WTC11 (cell line): ENCODE results near the gene GPRC5B. TPM values are rescaled to one million over a fixed set of nuclear protein-coding genes. Genes with fewer than 3 reads are reported as not detected.

Experiments
- ATAC-seq: fragments of 200-7000 bp; cut with Tn5 transposase; 2 replicates; pipeline ENCODE4 v1.10.0; 2021; ENCODE audit warnings: mild to moderate bottlenecking, moderate library complexity
- CTCF ChIA-PET: fragments of 300-600 bp; sonication (Branson Sonifier 250); formaldehyde crosslinking; loops from one replicate; lab custom pipeline; 2021; ENCODE audit warnings: antibody characterized with exemption; lab: Charles Lee
- POLR2A ChIA-PET: fragments of 350-600 bp; sonication (Branson Sonifier 250); formaldehyde crosslinking; loops from one replicate; lab custom pipeline; 2021; ENCODE audit warnings: antibody characterized with exemption; lab: Charles Lee
- DNase-seq: peaks from one replicate; pipeline ENCODE4 v3.0.0; 2021; ENCODE audit warnings: low spot score
- H3K27ac Mint-ChIP-seq: 2 replicates; pipeline ENCODE4 v1.8.0; 2021; ENCODE audit warnings: mixed read lengths
- H3K27me3 Mint-ChIP-seq: 2 replicates; pipeline ENCODE4 v1.8.0; 2021; ENCODE audit warnings: low read depth, mild to moderate bottlenecking, moderate library complexity, mixed read lengths
- H3K36me3 Mint-ChIP-seq: 2 replicates; pipeline ENCODE4 v1.8.0; 2021; ENCODE audit warnings: mixed read lengths
- H3K4me1 Mint-ChIP-seq: 2 replicates; pipeline ENCODE4 v1.8.0; 2022; ENCODE audit warnings: mixed read lengths
- H3K4me3 Mint-ChIP-seq: 2 replicates; pipeline ENCODE4 v1.8.0; 2021; ENCODE audit warnings: mild to moderate bottlenecking, moderate library complexity, mixed read lengths
- H3K9me3 Mint-ChIP-seq: 2 replicates; pipeline ENCODE4 v1.8.0; 2021; ENCODE audit warnings: mixed read lengths
- ATF1 ChIP-seq: sonication (generic); formaldehyde crosslinking; IDR thresholded peaks from 2 replicates; pipeline ENCODE4 v1.8.1; 2023; ENCODE audit warnings: mild to moderate bottlenecking, moderate library complexity, missing genetic modification reagents
- E2F5 ChIP-seq: sonication (generic); formaldehyde crosslinking; IDR thresholded peaks from 2 replicates; pipeline ENCODE4 v1.8.1; 2022; ENCODE audit warnings: mild to moderate bottlenecking, moderate library complexity, missing genetic modification reagents
- ESRRA ChIP-seq: sonication (generic); formaldehyde crosslinking; IDR thresholded peaks from 2 replicates; pipeline ENCODE4 v1.8.1; 2022; ENCODE audit warnings: mild to moderate bottlenecking, missing genetic modification reagents, borderline replicate concordance
- ETV6 ChIP-seq: sonication (generic); formaldehyde crosslinking; IDR thresholded peaks from 2 replicates; pipeline ENCODE4 v1.8.1; 2022; ENCODE audit warnings: mild to moderate bottlenecking, missing genetic modification reagents
- FOXJ3 ChIP-seq: sonication (generic); formaldehyde crosslinking; IDR thresholded peaks from 2 replicates; pipeline ENCODE4 v1.9.0; 2021; ENCODE audit warnings: missing genetic modification reagents, mild to moderate bottlenecking, borderline replicate concordance
- HMGA2 ChIP-seq: fragments of 250-450 bp; sonication (Bioruptor Pico); IDR thresholded peaks from 2 replicates; pipeline ENCODE4 v1.4.0; 2021; ENCODE audit warnings: mild to moderate bottlenecking, moderate library complexity
- JUN ChIP-seq: sonication (generic); formaldehyde crosslinking; IDR thresholded peaks from 2 replicates; pipeline ENCODE4 v1.8.0; 2023; ENCODE audit warnings: mild to moderate bottlenecking, missing genetic modification reagents
- MAX ChIP-seq: sonication (generic); formaldehyde crosslinking; IDR thresholded peaks from 2 replicates; pipeline ENCODE4 v1.8.0; 2022; ENCODE audit warnings: mild to moderate bottlenecking, missing genetic modification reagents
- MLX ChIP-seq: sonication (generic); formaldehyde crosslinking; IDR thresholded peaks from 2 replicates; pipeline ENCODE4 v1.8.1; 2023; ENCODE audit warnings: mild to moderate bottlenecking, missing genetic modification reagents, moderate library complexity
- MYBL2 ChIP-seq: sonication (generic); formaldehyde crosslinking; IDR thresholded peaks from 2 replicates; pipeline ENCODE4 v1.8.1; 2023; ENCODE audit warnings: mild to moderate bottlenecking, moderate library complexity, missing genetic modification reagents
- NFATC4 ChIP-seq: fragments of 250-450 bp; sonication (Bioruptor Pico); IDR thresholded peaks from 2 replicates; pipeline ENCODE4 v1.9.0; 2021; ENCODE audit warnings: mild to moderate bottlenecking
- NR1H2 ChIP-seq: sonication (generic); formaldehyde crosslinking; IDR thresholded peaks from 2 replicates; pipeline ENCODE4 v1.9.0; 2021; ENCODE audit warnings: mild to moderate bottlenecking, moderate library complexity, missing genetic modification reagents
- OVOL2 ChIP-seq: fragments of 250-450 bp; sonication (Bioruptor Pico); IDR thresholded peaks from 2 replicates; pipeline ENCODE4 v1.9.0; 2021; ENCODE audit warnings: mild to moderate bottlenecking, borderline replicate concordance
- PRRX2 ChIP-seq: fragments of 250-450 bp; sonication (Bioruptor Pico); IDR thresholded peaks from 2 replicates; pipeline ENCODE4 v1.8.0; 2021; ENCODE audit warnings: mild to moderate bottlenecking
- RORB ChIP-seq: fragments of 250-450 bp; sonication (Bioruptor Pico); IDR thresholded peaks from 2 replicates; pipeline ENCODE4 v1.9.0; 2021; ENCODE audit warnings: mild to moderate bottlenecking
- TCF7 ChIP-seq: sonication (generic); formaldehyde crosslinking; IDR thresholded peaks from 2 replicates; pipeline ENCODE4 v1.8.0; 2022; ENCODE audit warnings: mild to moderate bottlenecking, low read depth, missing genetic modification reagents, moderate library complexity
- TEAD1 ChIP-seq: sonication (generic); formaldehyde crosslinking; IDR thresholded peaks from 2 replicates; pipeline ENCODE4 v1.8.0; 2022; ENCODE audit warnings: mild to moderate bottlenecking, missing genetic modification reagents
- TEAD4 ChIP-seq: sonication (generic); formaldehyde crosslinking; IDR thresholded peaks from 2 replicates; pipeline ENCODE4 v1.8.0; 2022; ENCODE audit warnings: mild to moderate bottlenecking, missing genetic modification reagents
- USF2 ChIP-seq: sonication (generic); formaldehyde crosslinking; IDR thresholded peaks from 2 replicates; pipeline ENCODE4 v1.8.1; 2023; ENCODE audit warnings: mild to moderate bottlenecking, missing genetic modification reagents, moderate library complexity
- ZBTB21 ChIP-seq: sonication (generic); formaldehyde crosslinking; IDR thresholded peaks from 2 replicates; pipeline ENCODE4 v1.8.1; 2023; ENCODE audit warnings: mild to moderate bottlenecking, missing genetic modification reagents, borderline replicate concordance
- ZNF138 ChIP-seq: sonication (generic); formaldehyde crosslinking; conservative IDR thresholded peaks from 2 replicates; pipeline ENCODE4 v1.8.1; 2022; ENCODE audit warnings: mild to moderate bottlenecking, moderate library complexity, missing genetic modification reagents
- ZNF263 ChIP-seq: sonication (generic); formaldehyde crosslinking; IDR thresholded peaks from 2 replicates; pipeline ENCODE4 v1.8.1; 2022; ENCODE audit warnings: low read depth, mild to moderate bottlenecking, moderate library complexity, missing genetic modification reagents
- ZNF281 ChIP-seq: sonication (generic); formaldehyde crosslinking; IDR thresholded peaks from 2 replicates; pipeline ENCODE4 v1.8.0; 2023; ENCODE audit warnings: mild to moderate bottlenecking, missing genetic modification reagents
- ZNF317 ChIP-seq: sonication (generic); formaldehyde crosslinking; IDR thresholded peaks from 2 replicates; pipeline ENCODE4 v1.8.1; 2023; ENCODE audit warnings: low read depth, mild to moderate bottlenecking, moderate library complexity, missing genetic modification reagents, borderline replicate concordance
- ZNF396 ChIP-seq: fragments of 250-450 bp; sonication (Bioruptor Pico); IDR thresholded peaks from 2 replicates; pipeline ENCODE4 v1.8.0; 2021; ENCODE audit warnings: mild to moderate bottlenecking, moderate library complexity, borderline replicate concordance
- ZNF425 ChIP-seq: fragments of 250-450 bp; sonication (Bioruptor Pico); conservative IDR thresholded peaks from 2 replicates; pipeline ENCODE4 v1.9.0; 2021; ENCODE audit warnings: mild to moderate bottlenecking
- ZNF671 ChIP-seq: fragments of 250-450 bp; sonication (Bioruptor Pico); IDR thresholded peaks from 2 replicates; pipeline ENCODE4 v1.8.0; 2021; ENCODE audit warnings: mild to moderate bottlenecking
- total RNA-seq: library from RNA; stranded (reverse); gene quantifications from 3 replicates; pipeline ENCODE4 v1.2.3, GENCODE V29; 2021

GPRC5B gene
- total RNA-seq, 1 experiment from 2014 or later: 104 TPM

GRCh38 chr16:19912455-19913339 lies 28.0 kb upstream of the GPRC5B start:
- peaks cover 9% of the 10 kb centered on the region for H3K9me3 Mint-ChIP-seq
- CTCF ChIA-PET: interaction anchor here (0.6 to 2.4 kb wide), 8 partner anchors 12 to 473 kb away, joined by 3 to 11 read pairs (median 6); no protein-coding TSS in a partner anchor
- DNase-seq (no peak), ATAC-seq (no peak)
- peaks cover 18% of the 10 kb centered on the region for H3K4me1 Mint-ChIP-seq
- POLR2A ChIA-PET: interaction anchor here (0.5 to 1.0 kb wide), 2 partner anchors 305 to 978 kb away, joined by 3 to 9 read pairs; no protein-coding TSS in a partner anchor
- H3K36me3 Mint-ChIP-seq: no peaks in the 10 kb centered on the region
- H3K4me3 Mint-ChIP-seq: no peak overlapping the region
- H3K27me3 Mint-ChIP-seq: no peaks in the 10 kb centered on the region; the same call in 1 of the 2 replicates
- TF ChIP-seq HMGA2 (CRISPR knock-in tag): no peak
- no peak for TF ChIP-seq ATF1 (CRISPR knock-in tag)
- no peak for TF ChIP-seq OVOL2 (CRISPR knock-in tag)
- TF ChIP-seq ZNF425 (CRISPR knock-in tag): no peak
- no peak for TF ChIP-seq USF2
- TF ChIP-seq NFATC4 (CRISPR knock-in tag): no peak
- TF ChIP-seq ZNF263 (CRISPR knock-in tag): no peak
- TF ChIP-seq MLX (CRISPR knock-in tag): no peak
- TF ChIP-seq ESRRA (CRISPR knock-in tag): no peak
- TF ChIP-seq E2F5 (CRISPR knock-in tag): no peak
- no peak for TF ChIP-seq TEAD4 (CRISPR knock-in tag)
- TF ChIP-seq JUN: no peak
- H3K27ac Mint-ChIP-seq: no peak overlapping the region

GRCh38 chr16:19911747-19912454 lies 27.3 kb upstream of the GPRC5B start:
- ATAC-seq (peak; percentile 26), DNase-seq (no peak)
- no peaks in the 10 kb centered on the region; the same call in 1 of the 2 replicates for H3K27me3 Mint-ChIP-seq
- TF ChIP-seq ZNF317 (no peak), PRRX2 (no peak), ZNF138 (no peak), NR1H2 (CRISPR knock-in tag) (no peak), ZNF396 (CRISPR knock-in tag) (no peak), MYBL2 (no peak), FOXJ3 (CRISPR knock-in tag) (no peak), ETV6 (CRISPR knock-in tag) (no peak), ZNF671 (CRISPR knock-in tag) (no peak), ZBTB21 (CRISPR knock-in tag) (no peak), ZNF281 (CRISPR knock-in tag) (no peak), TCF7 (CRISPR knock-in tag) (no peak), RORB (no peak), MAX (CRISPR knock-in tag) (no peak), TEAD1 (CRISPR knock-in tag) (no peak)

More at GRCh38 chr16:19911747-19912454, 27.3 kb upstream of the GPRC5B start:
- Mint-ChIP-seq H3K9me3 (peaks cover 9% of the 10 kb centered on the region), H3K4me3 (no peak overlapping the region), H3K4me1 (peaks cover 17% of the 10 kb centered on the region), H3K36me3 (no peaks in the 10 kb centered on the region), H3K27ac (no peak overlapping the region)
- CTCF ChIA-PET: interaction anchor here (1.0 to 2.4 kb wide), 6 partner anchors 11 to 474 kb away, joined by 3 to 11 read pairs (median 6); no protein-coding TSS in a partner anchor
- POLR2A ChIA-PET: interaction anchor here (0.5 to 0.7 kb wide), 2 partner anchors 258 to 979 kb away, joined by 3 to 9 read pairs; no protein-coding TSS in a partner anchor
